Occipital lobe (tissue), 2 donors: Measurements from ENCODE around the gene WDR83. TPM values are rescaled to one million over a fixed set of nuclear protein-coding genes. Genes with fewer than 3 reads are reported as not detected.
"Not testable (repeated sequence)": the region's sequence is repeated elsewhere in the genome, so short reads cannot be mapped to it uniquely, and the experiment has no call there.

Experiments used
- DNase-seq: peaks from one replicate; lab custom pipeline; 2025; lab: John Stamatoyannopoulos, UW
- total RNA-seq: library from RNA; depleted of rRNA; stranded (reverse); fragments of >200 nt; gene quantifications from one replicate; pipeline ENCODE4 v1.2.3, GENCODE V29; 2014

The WDR83 gene
- total RNA-seq, 1 donor from 2014 or later: 10.3 TPM

DNA sequence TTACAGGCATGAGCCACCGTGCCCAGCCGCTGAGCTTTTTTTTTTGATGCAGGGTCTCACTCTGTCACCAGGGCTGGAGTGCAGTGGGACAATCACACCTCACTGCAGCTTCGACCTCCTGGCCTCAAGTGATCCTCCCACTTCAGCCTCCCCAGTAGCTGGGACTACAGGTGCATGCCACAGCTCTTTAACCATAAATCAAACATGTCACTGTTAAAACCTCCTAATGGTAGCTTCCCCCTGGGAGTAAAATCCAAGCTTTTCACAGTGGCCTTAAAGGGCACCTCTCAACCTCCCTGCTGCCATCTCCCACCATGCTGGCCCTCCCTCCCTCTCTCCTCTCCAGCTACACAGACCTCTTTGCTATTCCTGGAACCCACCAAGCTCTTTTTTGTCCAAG lies 19.2 kb downstream of the WDR83 start:
- DNase-seq: no peak

DNA sequence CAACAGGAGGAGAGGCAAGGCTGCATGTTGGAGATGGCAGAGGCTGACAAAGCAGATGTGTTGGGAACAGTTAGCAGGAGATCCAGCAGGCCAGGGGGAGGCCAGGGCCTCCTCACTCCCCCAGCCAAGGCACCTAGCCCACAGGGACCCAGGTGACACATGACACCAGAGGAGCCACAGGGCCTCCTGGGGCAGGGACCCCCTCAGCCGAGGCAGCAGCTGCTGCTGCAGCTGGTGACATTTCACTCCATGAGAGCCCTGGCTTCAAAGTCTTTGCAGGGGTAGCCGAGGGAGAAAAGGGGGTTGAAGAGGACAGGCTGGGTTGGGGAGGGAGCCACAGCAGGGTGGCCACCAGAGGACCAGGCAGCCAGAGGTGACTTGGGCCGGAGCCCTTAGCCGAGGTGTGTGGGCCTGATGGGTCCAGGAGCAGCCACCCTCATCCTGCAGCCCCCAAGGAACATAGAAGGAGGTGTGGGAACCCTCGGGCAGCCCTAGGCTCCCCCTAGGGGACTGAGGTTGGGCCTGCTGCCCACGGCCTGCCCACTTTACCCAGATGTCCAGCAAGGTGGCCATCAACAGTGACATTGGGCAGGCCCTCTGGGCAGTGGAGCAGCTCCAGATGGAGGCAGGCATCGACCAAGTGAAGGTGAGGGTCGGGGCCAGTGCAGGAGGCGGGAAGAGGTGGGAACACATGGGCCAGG lies 21.0 kb downstream of the WDR83 start, which contains the start of gene GNG14:
Gene GNG14, plus strand, starts transcription at position 503 of the 701 bp plus-strand sequence. Its CDS starts 51 bp downstream, at position 554.
- no peak for DNase-seq

- no peak for DNase-seq
These were observed 22.4 kb downstream of the WDR83 start for GRCh38 chr19:12689012-12689411.

DNA sequence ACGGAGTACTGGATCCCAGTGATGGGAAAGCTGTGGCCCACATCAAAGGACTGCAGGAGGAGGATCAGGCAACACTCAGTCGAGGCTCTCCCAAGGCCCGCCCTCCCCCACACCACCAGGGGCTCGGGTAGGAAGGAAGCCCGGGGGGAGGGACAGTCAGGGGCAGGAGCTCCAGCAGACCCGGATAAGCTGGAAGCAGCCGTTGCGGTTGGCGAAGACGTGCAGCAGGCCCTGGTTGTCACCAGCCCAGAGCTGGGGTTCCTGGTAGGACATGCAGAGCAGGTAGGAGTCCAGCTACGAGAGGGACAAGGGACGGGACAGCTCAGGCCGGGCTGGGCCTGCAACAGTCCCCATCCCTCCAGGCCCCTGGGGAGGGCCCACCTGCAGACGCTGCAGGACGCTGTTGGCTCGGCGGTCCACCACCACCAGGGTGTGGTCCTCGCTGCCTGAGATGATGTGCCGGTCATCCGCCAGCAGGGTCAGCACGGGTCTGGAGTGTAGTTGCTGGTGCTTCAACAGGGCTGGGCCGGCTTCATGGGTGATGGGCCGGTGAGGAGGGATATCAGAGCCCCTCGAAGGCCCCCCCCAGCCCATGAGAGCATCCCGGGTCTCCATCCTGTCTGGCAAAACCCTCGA lies 23.1 kb downstream of the WDR83 start:
- no peak for DNase-seq

GRCh38 chr19:12692960-12693359 lies 26.4 kb downstream of the WDR83 start:
- no peak for DNase-seq

- DNase-seq: no peak
These were observed 28.0 kb downstream of the WDR83 start for GRCh38 chr19:12694641-12695040.

DNA sequence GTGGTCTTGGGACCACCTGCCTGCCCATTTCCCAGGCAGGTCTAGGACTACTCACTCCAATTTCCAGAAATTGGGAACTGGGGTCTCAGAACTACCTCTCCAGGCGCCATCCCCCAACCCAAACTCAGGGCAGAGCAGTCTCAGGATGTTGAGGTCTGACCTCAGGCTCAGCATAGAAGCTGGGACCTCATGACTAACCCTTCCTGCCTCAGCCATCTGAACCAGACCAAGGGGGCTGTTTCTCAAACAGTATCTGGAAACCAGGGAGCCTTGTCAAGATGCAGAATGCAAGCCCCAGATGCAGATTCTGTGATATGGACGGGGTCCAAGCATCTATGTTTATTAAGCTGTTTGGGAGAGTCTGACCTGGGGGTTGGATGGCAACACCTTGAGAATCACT lies 28.5 kb downstream of the WDR83 start:
- DNase-seq: no peak

DNA sequence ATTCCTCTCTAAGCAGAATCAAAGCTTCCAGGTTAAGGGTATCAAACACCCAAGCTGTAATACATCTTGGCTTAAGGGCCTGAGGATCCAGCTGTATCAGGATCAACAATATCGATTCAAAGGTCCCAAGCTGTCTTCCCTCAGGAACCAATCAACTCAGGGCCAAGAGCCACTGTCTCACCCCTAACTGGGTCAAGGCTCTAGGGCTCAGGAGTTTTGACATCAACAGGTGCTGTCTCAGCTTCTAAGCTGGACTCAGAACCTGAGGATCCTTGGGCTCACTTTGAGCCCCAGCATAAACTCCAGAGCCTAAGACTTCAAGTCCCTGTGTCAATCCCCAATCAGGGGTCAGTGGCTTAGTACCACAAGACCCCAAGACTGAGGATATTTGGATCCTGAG lies 28.9 kb downstream of the WDR83 start:
- no peak for DNase-seq

- no peak for DNase-seq
These were observed 29.4 kb downstream of the WDR83 start for GRCh38 chr19:12695997-12696365.

DNA sequence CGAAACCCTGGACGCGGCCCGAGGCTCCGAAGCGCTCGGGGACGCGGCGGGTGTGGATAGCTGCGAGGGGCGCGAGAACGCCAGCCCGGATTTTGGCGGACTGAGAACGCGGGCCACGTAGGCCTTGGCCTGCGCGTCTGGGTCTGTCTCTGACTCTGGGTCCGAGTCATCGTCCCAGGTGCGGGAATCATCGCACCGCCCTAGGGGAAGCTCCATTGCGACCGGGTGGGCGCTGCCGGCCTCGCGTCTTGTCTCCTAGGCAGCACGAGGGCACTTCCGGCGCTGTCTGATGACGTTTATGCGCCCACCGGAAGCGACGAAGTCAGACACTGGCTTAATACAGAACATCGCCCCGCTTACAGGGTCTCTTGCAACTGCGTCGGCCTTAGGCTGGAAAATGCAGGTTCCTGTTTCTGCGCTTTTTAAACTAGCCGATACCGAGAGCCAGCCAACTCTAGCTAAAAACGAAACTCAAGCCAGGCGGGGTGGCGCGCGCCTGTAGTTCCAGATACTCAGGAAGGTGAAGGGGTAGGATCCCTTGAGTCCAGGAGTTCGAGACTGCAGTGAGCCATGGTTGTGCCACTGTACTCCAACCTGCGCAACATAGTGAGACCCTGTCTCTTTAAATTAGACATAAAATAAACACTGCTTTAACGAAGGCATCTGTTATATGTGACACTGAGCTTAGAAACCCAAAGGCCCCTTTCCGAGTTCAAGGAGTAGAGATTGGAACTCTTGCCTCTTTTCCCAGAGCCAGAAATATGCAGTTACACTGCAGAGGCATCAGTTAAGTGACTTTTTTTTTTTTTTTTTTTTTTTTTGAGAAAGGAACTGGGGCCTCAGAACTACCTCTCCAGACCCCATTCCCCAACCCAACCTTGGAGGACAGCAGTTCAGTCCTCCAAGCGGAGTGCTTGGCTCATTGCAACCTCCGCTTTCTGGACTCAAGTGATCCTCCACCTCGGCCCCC lies 30.0 kb downstream of the WDR83 start, which contains the start of gene FBXW9:
Gene FBXW9, minus strand, starts transcription at position 266 of the 970 bp plus-strand sequence. Its CDS starts 50 bp downstream, at position 216.
- DNase-seq: peak; percentile 91

DNA sequence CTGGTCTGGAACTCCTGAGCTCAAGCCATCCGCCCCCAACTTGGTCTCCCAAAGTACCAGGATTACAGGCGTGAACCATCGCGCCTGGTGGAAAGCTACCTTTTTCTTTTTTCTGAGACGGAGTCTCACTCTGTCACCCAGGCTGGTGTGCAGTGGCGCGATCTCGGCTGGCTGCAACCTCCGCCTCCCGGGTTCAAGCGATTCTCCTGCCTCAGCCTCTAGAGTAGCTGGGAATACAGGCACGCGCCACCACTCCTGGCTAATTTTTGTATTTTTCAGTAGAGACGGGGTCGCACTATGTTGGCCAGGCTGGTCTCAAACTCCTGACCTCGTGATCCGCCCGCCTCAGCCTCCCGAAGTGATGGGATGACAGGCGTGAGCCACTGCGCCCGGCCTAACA lies 30.8 kb downstream of the WDR83 start:
- not testable (repeated sequence) for DNase-seq

GRCh38 chr19:12698138-12698537 lies 31.5 kb downstream of the WDR83 start:
- DNase-seq: no peak

DNA sequence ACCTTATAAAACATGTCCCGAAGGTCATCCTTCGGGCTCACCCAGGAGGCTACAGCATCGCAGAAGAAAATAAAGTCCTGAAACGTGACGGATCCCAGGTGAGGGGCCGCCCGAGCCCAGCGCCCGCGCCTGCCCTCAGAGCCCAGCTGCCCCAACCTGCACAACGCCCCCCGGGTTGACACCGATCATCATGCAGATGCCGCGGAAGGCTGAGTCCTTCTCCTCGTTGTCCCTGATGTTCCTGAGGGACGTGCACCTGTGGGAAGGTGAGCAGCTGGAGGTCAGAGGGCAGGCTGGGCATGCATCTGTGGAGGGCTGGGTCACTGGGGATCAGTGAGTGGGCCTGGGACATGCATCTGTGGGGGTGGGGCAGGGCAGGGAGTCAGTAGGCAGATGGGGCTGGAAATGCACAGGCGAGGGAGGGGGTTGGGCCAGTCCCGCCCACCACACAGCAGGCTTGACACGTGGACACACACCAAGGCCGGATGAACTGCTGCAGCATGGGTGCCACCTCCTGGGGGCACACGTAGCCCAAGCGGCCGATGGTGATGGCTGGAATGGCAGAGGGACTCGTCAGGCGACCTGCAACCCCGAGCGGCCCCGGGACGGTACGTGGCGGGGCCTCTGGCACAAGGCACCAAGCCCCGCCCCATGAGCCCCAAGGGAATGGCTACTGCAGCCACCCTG lies 35.1 kb downstream of the WDR83 start:
- DNase-seq: no peak

DNA sequence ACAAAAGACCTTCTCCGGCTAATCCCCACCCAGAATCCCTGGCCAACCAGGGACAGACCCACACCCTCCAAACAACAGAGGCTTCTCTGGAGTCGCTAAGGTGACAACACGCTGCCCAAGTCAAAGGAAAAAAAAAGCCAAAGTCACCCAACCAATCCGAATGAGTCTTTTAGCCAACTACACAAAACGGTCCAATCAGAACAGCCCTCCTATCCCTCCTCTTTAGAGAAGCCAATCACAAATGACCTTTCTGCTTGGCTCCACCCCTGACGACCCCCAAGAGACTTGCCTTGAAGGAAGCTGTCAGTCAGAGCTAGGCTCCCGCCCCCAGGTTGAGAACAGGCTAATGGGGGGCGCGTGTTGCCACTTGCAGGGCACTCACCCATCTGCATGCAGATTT lies 36.4 kb downstream of the WDR83 start:
- DNase-seq: no peak

- no peak for DNase-seq
These were observed 38.6 kb downstream of the WDR83 start for GRCh38 chr19:12705169-12705568.

- DNase-seq: no peak
These were observed 39.2 kb downstream of the WDR83 start for GRCh38 chr19:12705654-12706331.

- DNase-seq: no peak
These were observed 39.7 kb downstream of the WDR83 start for GRCh38 chr19:12706332-12706718.

DNA sequence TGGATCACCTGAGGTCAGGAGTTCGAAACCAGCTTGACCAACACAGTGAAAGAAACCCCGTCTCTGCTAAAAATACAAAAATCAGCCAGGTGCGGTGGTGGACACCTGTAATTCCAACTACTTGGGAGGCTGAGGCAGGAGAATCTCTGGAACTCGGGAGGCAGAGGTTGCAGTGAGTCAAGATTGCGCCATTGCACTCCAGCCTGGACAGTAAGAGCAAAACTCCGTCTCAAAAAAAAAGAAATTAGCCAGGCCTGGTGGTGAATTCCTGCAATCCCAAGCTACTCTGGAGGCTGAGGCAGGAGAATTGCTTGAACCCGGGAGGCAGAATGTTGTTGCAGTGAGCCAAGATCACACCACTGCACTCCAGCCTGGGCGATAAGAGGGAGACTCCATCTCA lies 42.0 kb downstream of the WDR83 start:
- no peak for DNase-seq

- DNase-seq: no peak
These were observed 44.6 kb downstream of the WDR83 start for GRCh38 chr19:12711187-12711586.

- not testable (repeated sequence) for DNase-seq
These were observed 45.5 kb downstream of the WDR83 start for GRCh38 chr19:12712077-12712476.

- not testable (repeated sequence) for DNase-seq
These were observed 46.7 kb downstream of the WDR83 start for GRCh38 chr19:12713304-12713703.
